Measurements from ENCODE around the gene TSPAN8. TPM values are rescaled to one million over a fixed set of nuclear protein-coding genes. Genes with fewer than 3 reads are reported as not detected.

TSPAN8 gene
- total and polyA plus RNA-seq, 10 of the 15 experiments (the other 5 are each of a cell fraction or from before 2014, with no cell fraction given): 0.16 to 0.49 TPM; not detected in 8

DNA sequence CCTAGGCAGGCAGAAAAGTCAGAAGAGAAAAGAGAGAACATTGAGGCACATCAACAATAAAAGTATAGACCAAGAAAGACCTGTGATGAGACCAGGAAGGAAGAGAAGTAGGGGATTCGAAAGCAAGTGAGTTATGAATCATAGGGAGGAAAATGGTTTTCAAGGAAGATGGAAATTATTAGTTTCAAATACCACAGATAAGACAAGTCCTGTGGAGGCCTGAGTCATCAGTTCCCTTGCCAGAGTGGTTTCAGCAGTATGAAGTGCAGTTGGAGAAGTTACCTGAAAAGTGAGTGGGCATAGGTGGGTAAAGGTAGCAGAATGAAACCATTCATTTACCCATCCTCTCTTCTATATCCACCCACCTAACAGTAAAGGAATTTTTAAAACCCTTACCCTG, 25.2 kb upstream of the TSPAN8 start:
- H4K20me1 ChIP-seq (ENCODE audit: control insufficient read depth, insufficient read depth): no peaks in the 10 kb centered on the region
- intact Hi-C loops (cut with micrococcal nuclease; ENCODE audit: unreplicated experiment): no loop called here
- FAIRE-seq (no peak), ATAC-seq (no peak), DNase-seq (ENCODE audit: low read depth, low spot score) (no peak)
- no peaks in the 10 kb centered on the region for H3K79me2 ChIP-seq (ENCODE audit: control insufficient read depth, insufficient read depth, low read length)
- no peaks in the 10 kb centered on the region for H3K9me3 ChIP-seq (replicated peaks; ENCODE audit: control insufficient read depth, insufficient read depth, low read length)
- H3K36me3 ChIP-seq (ENCODE audit: control insufficient read depth in 2 of 2, insufficient read depth in 2 of 2, low read length in 1 of 2): no peaks in the 10 kb centered on the region
- in situ Hi-C loops (cut with MboI): no loop called here
- TF ChIP-seq NFIC (IDR thresholded peaks at IDR 0.05; ENCODE audit: low read depth, low read length): no peak
- TF ChIP-seq PML (IDR thresholded peaks at IDR 0.05; ENCODE audit: low read length): no peak
- no peak for TF ChIP-seq CBX5 (IDR thresholded peaks at IDR 0.05; ENCODE audit: low read depth)
- TF ChIP-seq NFYB (IDR thresholded peaks at IDR 0.05; ENCODE audit: insufficient read depth, low read depth, low read length): no peak
- TF ChIP-seq MYC (IDR thresholded peaks at IDR 0.05; ENCODE audit: insufficient read depth, insufficient read length, insufficient replicate concordance, low read length, severe bottlenecking): no peak
- no peak for TF ChIP-seq TCF7 (IDR thresholded peaks at IDR 0.05; ENCODE audit: borderline replicate concordance)
- no peak for TF ChIP-seq HCFC1 (IDR thresholded peaks at IDR 0.05; ENCODE audit: low read length)
- no peak for TF ChIP-seq NFXL1 (IDR thresholded peaks at IDR 0.05; ENCODE audit: borderline replicate concordance)
- no peak for TF ChIP-seq MEF2B (IDR thresholded peaks at IDR 0.05; ENCODE audit: partially characterized antibody, poor library complexity, severe bottlenecking)
- TF ChIP-seq, protein P1, sequence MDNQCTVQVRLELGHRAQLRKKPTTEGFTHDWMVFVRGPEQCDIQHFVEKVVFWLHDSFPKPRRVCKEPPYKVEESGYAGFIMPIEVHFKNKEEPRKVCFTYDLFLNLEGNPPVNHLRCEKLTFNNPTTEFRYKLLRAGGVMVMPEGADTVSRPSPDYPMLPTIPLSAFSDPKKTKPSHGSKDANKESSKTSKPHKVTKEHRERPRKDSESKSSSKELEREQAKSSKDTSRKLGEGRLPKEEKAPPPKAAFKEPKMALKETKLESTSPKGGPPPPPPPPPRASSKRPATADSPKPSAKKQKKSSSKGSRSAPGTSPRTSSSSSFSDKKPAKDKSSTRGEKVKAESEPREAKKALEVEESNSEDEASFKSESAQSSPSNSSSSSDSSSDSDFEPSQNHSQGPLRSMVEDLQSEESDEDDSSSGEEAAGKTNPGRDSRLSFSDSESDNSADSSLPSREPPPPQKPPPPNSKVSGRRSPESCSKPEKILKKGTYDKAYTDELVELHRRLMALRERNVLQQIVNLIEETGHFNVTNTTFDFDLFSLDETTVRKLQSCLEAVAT (IDR thresholded peaks at IDR 0.05): no peak
- TF ChIP-seq RAD21 (IDR thresholded peaks at IDR 0.05; ENCODE audit: insufficient read depth, low read depth, low read length): no peak
- TF ChIP-seq SP1 (IDR thresholded peaks at IDR 0.05; ENCODE audit: low read depth, low read length): no peak
- TF ChIP-seq ZNF274 (IDR thresholded peaks at IDR 0.05; ENCODE audit: insufficient read depth, insufficient read length): no peak
- TF ChIP-seq TAF1 (IDR thresholded peaks at IDR 0.05; ENCODE audit: borderline replicate concordance, low read depth, low read length): no peak
- no peak for TF ChIP-seq YY1 (IDR thresholded peaks at IDR 0.05; ENCODE audit: low read depth, low read length)
- no peak for TF ChIP-seq CREB1 (IDR thresholded peaks at IDR 0.05; ENCODE audit: low read depth)
- TF ChIP-seq IRF4 (IDR thresholded peaks at IDR 0.05; ENCODE audit: low read depth, low read length): no peak
- TF ChIP-seq, protein P2, sequence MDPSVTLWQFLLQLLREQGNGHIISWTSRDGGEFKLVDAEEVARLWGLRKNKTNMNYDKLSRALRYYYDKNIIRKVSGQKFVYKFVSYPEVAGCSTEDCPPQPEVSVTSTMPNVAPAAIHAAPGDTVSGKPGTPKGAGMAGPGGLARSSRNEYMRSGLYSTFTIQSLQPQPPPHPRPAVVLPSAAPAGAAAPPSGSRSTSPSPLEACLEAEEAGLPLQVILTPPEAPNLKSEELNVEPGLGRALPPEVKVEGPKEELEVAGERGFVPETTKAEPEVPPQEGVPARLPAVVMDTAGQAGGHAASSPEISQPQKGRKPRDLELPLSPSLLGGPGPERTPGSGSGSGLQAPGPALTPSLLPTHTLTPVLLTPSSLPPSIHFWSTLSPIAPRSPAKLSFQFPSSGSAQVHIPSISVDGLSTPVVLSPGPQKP (IDR thresholded peaks at IDR 0.05; ENCODE audit: low read depth, low read length): no peak
- TF ChIP-seq CHD4 (IDR thresholded peaks at IDR 0.05): no peak
- no peak for TF ChIP-seq EP300 (IDR thresholded peaks at IDR 0.05; ENCODE audit: borderline replicate concordance in 1 of 2, control insufficient read depth in 1 of 2, low read depth in 2 of 2, low read length in 2 of 2)
- SMC1A ChIA-PET (ENCODE audit: uncharacterized antibody, unreplicated experiment): no interaction called here
- POLR2A ChIA-PET: no interaction called here
- H3K9ac ChIP-seq (ENCODE audit: control insufficient read depth, insufficient read depth, low read length): no peak overlapping the region
- H2AFZ ChIP-seq (ENCODE audit: control insufficient read depth, low read depth, low read length): no peak overlapping the region
- no peaks in the 10 kb centered on the region; a peak in 1 of 4 replicates for H3K27me3 ChIP-seq (replicated peaks in 1 of 2; ENCODE audit: control insufficient read depth in 2 of 2, insufficient read depth in 2 of 2, low read length in 1 of 2)
- BruUV-seq (replicated peaks): no TSS peak
- RAD21 ChIA-PET (ENCODE audit: unreplicated experiment): no interaction called here
- no peak overlapping the region for H3K27ac ChIP-seq (ENCODE audit: control insufficient read depth, insufficient read depth)
- CTCF ChIA-PET: no interaction called here
- no peaks in the 10 kb centered on the region for H3K4me1 ChIP-seq (ENCODE audit: control insufficient read depth, insufficient read depth, low read length)
- H3K4me3 ChIP-seq: no peak overlapping the region
- no peak overlapping the region for H3K4me2 ChIP-seq (ENCODE audit: control insufficient read depth, insufficient read depth)
- 0% methylated on average over 1 of the region's 1 CpG for WGBS (ENCODE audit: insufficient coverage, insufficient replicate concordance, low lambda C conversion rate, missing lambda C conversion rate)
